CD8-positive, alpha-beta memory T cell (primary cell): ENCODE data around the gene PRB3. TPM values are rescaled to one million over a fixed set of nuclear protein-coding genes. Genes with fewer than 3 reads are reported as not detected.

Source experiments
- CTCF ChIA-PET: fragments of 350-600 bp; sonication (Branson Sonifier 250); formaldehyde crosslinking; loops from one replicate; lab custom pipeline; 2021; ENCODE audit warnings: antibody characterized with exemption; lab: Charles Lee
- POLR2A ChIA-PET: fragments of 350-600 bp; sonication (Branson Sonifier 250); formaldehyde crosslinking; loops from one replicate; lab custom pipeline; 2021; ENCODE audit warnings: antibody characterized with exemption; lab: Charles Lee
- DNase-seq, 5 donors: peaks; one replicate each; pipeline versions ENCODE4 v3.0.0 to v3.0.0-alpha.2; 2020 to 2022; ENCODE audit warnings: mixed read lengths in 1 of 5
- H3K27ac ChIP-seq: one replicate; pipeline ENCODE4 v1.7.0; 2013; ENCODE audit warnings: low read depth, mild to moderate bottlenecking, low read length, moderate library complexity
- H3K27me3 ChIP-seq: 2 replicates; pipeline ENCODE4 v1.7.0; 2013; ENCODE audit warnings: low read length, mild to moderate bottlenecking; ENCODE audit not compliant: insufficient read depth, poor library complexity, severe bottlenecking
- H3K36me3 ChIP-seq: 2 replicates; pipeline ENCODE4 v1.7.0; 2013; ENCODE audit warnings: mild to moderate bottlenecking, low read length, moderate library complexity; ENCODE audit not compliant: insufficient read depth
- H3K4me1 ChIP-seq: 2 replicates; pipeline ENCODE4 v1.7.0; 2013; ENCODE audit warnings: mild to moderate bottlenecking, low read length, moderate library complexity; ENCODE audit not compliant: insufficient read depth
- H3K4me3 ChIP-seq: 2 replicates; pipeline ENCODE4 v1.7.0; 2013; ENCODE audit warnings: mild to moderate bottlenecking, low read length
- H3K9me3 ChIP-seq: 2 replicates; pipeline ENCODE4 v1.7.0; 2013; ENCODE audit warnings: mild to moderate bottlenecking, low read length
- H3K27ac Mint-ChIP-seq, 8 donors: one replicate each; pipeline ENCODE4 v1.8.0; 2020 to 2021; ENCODE audit warnings: mixed read lengths in 8 of 8, mild to moderate bottlenecking in 6 of 8, inconsistent platforms in 3 of 8, moderate library complexity in 3 of 8
- H3K27me3 Mint-ChIP-seq, 2 donors: one replicate each; pipeline ENCODE4 v1.8.0; 2020 to 2021; ENCODE audit warnings: mixed read lengths in 2 of 2, mild to moderate bottlenecking in 1 of 2, moderate library complexity in 1 of 2
- H3K36me3 Mint-ChIP-seq, 3 donors: one replicate each; pipeline ENCODE4 v1.8.0; 2020 to 2021; ENCODE audit warnings: mixed read lengths in 3 of 3, inconsistent platforms in 1 of 3, mild to moderate bottlenecking in 1 of 3
- H3K4me1 Mint-ChIP-seq, 3 donors: one replicate each; pipeline ENCODE4 v1.8.0; 2020 to 2021; ENCODE audit warnings: mixed read lengths in 3 of 3, inconsistent platforms in 1 of 3, mild to moderate bottlenecking in 1 of 3
- H3K4me3 Mint-ChIP-seq, 7 donors: one replicate each; pipeline ENCODE4 v1.8.0; 2020 to 2021; ENCODE audit warnings: mixed read lengths in 7 of 7, mild to moderate bottlenecking in 6 of 7, moderate library complexity in 4 of 7, inconsistent platforms in 2 of 7
- H3K9me3 Mint-ChIP-seq, 5 donors: one replicate each; pipeline ENCODE4 v1.8.0; 2020 to 2022; ENCODE audit warnings: mixed read lengths in 5 of 5, mild to moderate bottlenecking in 3 of 5, moderate library complexity in 2 of 5, inconsistent platforms in 1 of 5
- polyA plus RNA-seq: library from polyadenylated mRNA; unstranded; fragments of 300-500 nt; fragmentation: Illumina TruSeq; gene quantifications from one replicate; pipeline ENCODE4 v1.2.3, GENCODE V29; 2021
- total RNA-seq, 2 experiments: library from RNA; stranded (reverse); gene quantifications; one replicate each; pipeline ENCODE4 v1.2.3, GENCODE V29; 2021

Gene PRB3
- total and polyA plus RNA-seq, 3 experiments from 2014 or later = not detected

DNA sequence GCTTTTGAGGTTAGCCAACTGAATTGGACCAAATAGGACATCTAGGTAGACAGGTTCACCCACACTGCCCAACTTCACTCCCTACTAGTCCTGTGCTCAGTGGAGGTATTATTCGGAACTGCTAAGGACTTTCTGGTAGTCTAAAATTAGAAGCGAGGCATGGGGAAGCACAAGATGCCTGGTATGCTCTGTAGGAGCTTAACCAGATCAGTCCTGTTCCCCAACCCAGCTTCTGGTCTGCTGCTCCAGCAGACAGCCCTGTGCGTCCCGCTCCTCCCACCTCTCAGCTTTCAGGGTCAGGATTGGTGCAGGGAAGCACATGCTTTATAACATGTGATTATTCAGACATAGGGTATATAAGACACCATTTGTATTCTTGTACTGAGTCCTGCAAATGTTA, 31.2 kb downstream of the PRB3 start:
- peaks cover 0 to 15% (median 2%) of the 10 kb centered on the region in 3 donors for H3K36me3 Mint-ChIP-seq
- DNase-seq = no peak
- no peak overlapping the region for H3K4me3 ChIP-seq
- H3K27me3 Mint-ChIP-seq = peaks cover 1 to 4% of the 10 kb centered on the region in 2 donors
- H3K27me3 ChIP-seq = no peaks in the 10 kb centered on the region
- no peak overlapping the region for H3K27ac Mint-ChIP-seq
- H3K4me1 Mint-ChIP-seq = no peaks in the 10 kb centered on the region
- ChIA-PET CTCF (no interaction called here), POLR2A (no interaction called here)
- H3K4me1 ChIP-seq = no peaks in the 10 kb centered on the region
- no peak overlapping the region for H3K27ac ChIP-seq
- no peaks in the 10 kb centered on the region for H3K36me3 ChIP-seq
- peaks cover 0 to 33% (median 2%) of the 10 kb centered on the region in 5 donors for H3K9me3 Mint-ChIP-seq
- no peak overlapping the region for H3K4me3 Mint-ChIP-seq
- no peaks in the 10 kb centered on the region for H3K9me3 ChIP-seq

DNA sequence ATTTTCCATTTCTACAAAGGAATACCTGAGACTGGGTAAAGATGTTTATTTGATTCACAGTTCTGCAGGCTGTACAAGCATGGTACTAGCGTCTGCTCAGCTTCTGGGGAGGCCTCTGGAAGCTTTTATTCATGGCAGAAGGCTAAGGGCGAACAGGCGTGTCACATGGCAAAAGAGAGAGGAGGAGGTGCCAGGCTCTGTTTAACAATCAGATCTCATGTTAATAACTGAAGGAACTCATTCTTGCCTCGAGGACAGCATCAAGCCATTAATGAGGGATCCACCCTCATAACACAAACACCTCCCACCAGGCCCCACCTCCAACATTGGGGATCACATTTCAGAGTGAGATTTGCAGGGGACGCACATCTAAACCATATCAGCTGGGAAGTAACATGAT, 36.0 kb downstream of the PRB3 start:
- no peaks in the 10 kb centered on the region for H3K36me3 ChIP-seq
- CTCF ChIA-PET = no interaction called here

DNA sequence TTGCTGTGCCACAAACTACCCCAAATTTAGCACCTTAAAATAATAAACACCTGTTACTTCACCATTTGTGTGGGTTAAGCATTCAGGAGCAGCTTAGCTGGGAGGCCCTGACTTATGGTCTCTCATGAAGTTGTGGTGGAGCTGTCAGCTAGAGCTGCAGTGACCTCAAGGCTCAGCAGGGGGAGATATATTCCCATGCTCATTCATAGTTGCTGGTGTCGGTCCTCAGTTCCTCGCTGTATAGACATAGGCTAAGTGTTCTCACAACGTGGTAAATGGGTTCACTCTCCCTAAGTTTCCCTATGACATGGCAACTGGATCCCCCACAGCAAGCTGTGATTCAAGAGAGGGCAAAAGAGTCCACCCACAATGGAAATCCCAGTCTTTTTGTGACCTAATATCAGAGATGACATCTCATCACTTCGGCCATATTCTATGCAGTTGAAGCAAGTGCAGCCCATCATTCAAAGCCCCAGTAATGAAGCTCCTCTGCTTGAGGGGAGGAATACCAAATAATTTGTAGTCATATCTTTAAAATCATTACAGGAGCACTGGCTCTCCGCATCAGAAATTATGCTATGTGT, 41.1 kb downstream of the PRB3 start:
- Histone ChIP-seq H3K9me3 (no peaks in the 10 kb centered on the region), H3K36me3 (no peaks in the 10 kb centered on the region), H3K27me3 (no peaks in the 10 kb centered on the region), H3K4me3 (no peak overlapping the region), H3K4me1 (no peaks in the 10 kb centered on the region), H3K27ac (no peak overlapping the region)
- Mint-ChIP-seq H3K27ac (no peak overlapping the region), H3K27me3 (peaks cover 0 to 1% of the 10 kb centered on the region in 2 donors), H3K36me3 (peaks cover 0 to under 1% (median 0%) of the 10 kb centered on the region in 3 donors), H3K4me1 (no peaks in the 10 kb centered on the region), H3K4me3 (no peak overlapping the region), H3K9me3 (peaks cover 0 to 8% (median 0%) of the 10 kb centered on the region in 5 donors)
- POLR2A ChIA-PET = no interaction called here
- CTCF ChIA-PET = interaction anchor here (2.3 kb wide), 1 partner anchor 259 kb away, joined by 12 read pairs; no protein-coding TSS in a partner anchor
- peak in 3 of 5 donors; percentile 3 to 45 (median 7) for DNase-seq

More for the DNA sequence above, 36.0 kb downstream of the PRB3 start:
- Histone ChIP-seq H3K27ac (no peak overlapping the region), H3K27me3 (no peaks in the 10 kb centered on the region), H3K4me3 (no peak overlapping the region), H3K9me3 (no peaks in the 10 kb centered on the region), H3K4me1 (no peaks in the 10 kb centered on the region)
- DNase-seq = no peak
- Mint-ChIP-seq H3K27me3 (peaks cover 1 to 4% of the 10 kb centered on the region in 2 donors), H3K27ac (peak overlapping the region in 1 of 8 donors; percentile 29), H3K4me3 (no peak overlapping the region), H3K4me1 (no peaks in the 10 kb centered on the region), H3K36me3 (peaks cover 0 to 11% (median 0%) of the 10 kb centered on the region in 3 donors), H3K9me3 (peaks cover 0 to 28% (median 2%) of the 10 kb centered on the region in 5 donors)
- POLR2A ChIA-PET = no interaction called here

DNA sequence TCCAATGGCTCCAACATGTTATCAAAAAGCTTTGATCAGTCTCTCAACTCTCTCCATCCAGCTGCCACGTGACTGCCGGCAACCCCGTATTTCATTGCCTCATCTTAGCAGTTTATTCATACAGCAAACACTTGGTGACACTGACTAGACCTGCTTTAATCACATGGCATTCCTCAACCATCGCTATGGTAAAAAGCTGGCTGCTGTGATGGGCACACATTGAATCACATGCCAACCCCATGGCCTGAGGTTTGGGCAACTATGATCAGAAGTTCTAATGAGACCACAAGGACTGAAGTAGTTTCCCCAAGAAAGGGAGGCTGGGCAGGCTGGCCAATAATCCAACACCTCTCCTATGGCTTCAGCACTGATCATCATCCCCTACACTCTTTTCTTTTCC, 42.1 kb downstream of the PRB3 start:
- Mint-ChIP-seq H3K27ac (no peak overlapping the region), H3K9me3 (peaks cover 0 to 12% (median 4%) of the 10 kb centered on the region in 5 donors), H3K27me3 (peaks cover 0 to 1% of the 10 kb centered on the region in 2 donors), H3K4me1 (no peaks in the 10 kb centered on the region), H3K36me3 (no peaks in the 10 kb centered on the region), H3K4me3 (no peak overlapping the region)
- H3K27ac ChIP-seq = no peak overlapping the region
- no peaks in the 10 kb centered on the region for H3K4me1 ChIP-seq
- H3K36me3 ChIP-seq = no peaks in the 10 kb centered on the region
- H3K4me3 ChIP-seq = no peak overlapping the region
- no peaks in the 10 kb centered on the region for H3K9me3 ChIP-seq
- ChIA-PET POLR2A (no interaction called here), CTCF (interaction anchor here (2.3 kb wide), 1 partner anchor 260 kb away, joined by 12 read pairs; no protein-coding TSS in a partner anchor)
- DNase-seq = no peak
- H3K27me3 ChIP-seq = no peaks in the 10 kb centered on the region

Other genes with a start within 250 kb of the PRB3 start
- gene TAS2R19, start 247.1 kb downstream of the PRB3 start, total RNA-seq = under 1 TPM; 0.78 to 0.88 TPM
- gene TAS2R19, start 247.1 kb downstream of the PRB3 start, polyA plus RNA-seq = 0.52 TPM
- 1 to 10 TPM; 1.0 to 1.3 TPM for gene TAS2R31, start 238.3 kb downstream of the PRB3 start, total RNA-seq
- gene TAS2R31, start 238.3 kb downstream of the PRB3 start, polyA plus RNA-seq = not detected
- gene TAS2R46, start 207.4 kb downstream of the PRB3 start, total RNA-seq = under 1 TPM; 0.55 to 0.93 TPM
- not detected for gene TAS2R46, start 207.4 kb downstream of the PRB3 start, polyA plus RNA-seq
- under 1 TPM in 1 of 2 experiments, not detected in 1; 0.42 TPM for gene TAS2R43, start 177.4 kb downstream of the PRB3 start, total RNA-seq
- not detected for gene TAS2R43, start 177.4 kb downstream of the PRB3 start, polyA plus RNA-seq
- 1 to 10 TPM in 1 of 2 experiments, under 1 TPM in 1; 0.94 to 1.3 TPM for gene TAS2R30, start 135.1 kb downstream of the PRB3 start, total RNA-seq
- not detected for gene TAS2R30, start 135.1 kb downstream of the PRB3 start, polyA plus RNA-seq
- 10 to 100 TPM; 12.0 to 12.8 TPM for gene SMIM10L1, start 98.5 kb downstream of the PRB3 start, total RNA-seq
- 8.4 TPM for gene SMIM10L1, start 98.5 kb downstream of the PRB3 start, polyA plus RNA-seq
- gene TAS2R42, start 82.8 kb downstream of the PRB3 start, total RNA-seq = not detected
- not detected for gene TAS2R42, start 82.8 kb downstream of the PRB3 start, polyA plus RNA-seq
- gene PRB4, start 40.7 kb upstream of the PRB3 start, total RNA-seq = not detected
- not detected for gene PRB4, start 40.7 kb upstream of the PRB3 start, polyA plus RNA-seq
- not detected for gene PRB2, start 125.9 kb upstream of the PRB3 start, total RNA-seq
- not detected for gene PRB2, start 125.9 kb upstream of the PRB3 start, polyA plus RNA-seq